ENCODE data around the gene RPSA.

The RPSA gene

DNA sequence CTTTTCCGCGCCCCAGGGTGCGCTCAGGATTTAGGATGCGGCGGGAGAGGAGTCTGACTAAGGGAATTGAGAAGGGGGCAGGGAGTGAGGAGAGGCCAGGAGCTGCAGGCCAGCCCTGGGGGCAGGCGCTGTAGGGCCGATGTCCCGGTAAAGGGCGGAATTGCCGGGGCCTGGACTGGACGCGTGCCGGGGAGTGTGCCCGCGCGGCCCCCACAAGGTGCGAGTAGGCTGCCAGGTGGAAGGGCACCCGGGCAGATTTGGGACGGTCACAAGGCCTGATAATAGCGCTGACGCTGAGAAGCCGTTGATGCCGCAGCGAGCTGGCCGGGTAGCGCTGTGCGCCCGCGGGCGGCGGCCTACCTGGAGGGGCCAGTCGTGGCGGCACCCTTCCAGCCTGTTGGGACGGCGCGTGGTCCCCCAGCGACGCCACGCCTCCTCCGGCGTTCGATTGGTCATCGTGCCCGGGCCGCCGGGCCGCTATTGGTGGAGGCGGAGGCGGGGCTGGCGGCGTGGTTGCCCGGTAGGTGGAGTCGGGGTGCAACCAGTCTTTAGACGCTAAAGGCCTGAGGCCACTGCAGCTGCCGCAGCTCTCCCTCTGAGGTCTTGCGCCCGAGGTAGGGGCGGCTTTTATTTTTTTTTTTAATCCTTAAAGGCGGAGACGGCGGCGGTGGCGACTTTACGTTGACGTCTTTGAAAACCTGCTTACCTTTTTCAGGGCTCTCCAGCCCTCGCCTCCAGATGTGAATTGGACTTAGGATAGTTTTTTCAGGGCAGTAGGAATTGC lies 22.4 kb upstream of the RPSA start:
- Histone ChIP-seq H3K4me1 (peaks cover 17% of the 10 kb centered on the region), H3K9me3 (ENCODE audit: control insufficient read depth, low read length) (no peaks in the 10 kb centered on the region), H3K36me3 (ENCODE audit: control insufficient read depth, insufficient read depth, low read length) (no peaks in the 10 kb centered on the region), H3K9ac (peak overlapping the region; percentile 91), H3K79me2 (peaks cover 30% of the 10 kb centered on the region), H3K27ac (peak overlapping the region; percentile 93), H3K4me2 (ENCODE audit: low read length) (peak overlapping the region; percentile 65), H3K4me3 (ENCODE audit: low read depth, low read length) (peak overlapping the region; percentile 66), H2AFZ (peak overlapping the region; percentile 93), H3K27me3 (ENCODE audit: control insufficient read depth, insufficient read depth, low read length) (no peaks in the 10 kb centered on the region)
- TF ChIP-seq, protein P1, sequence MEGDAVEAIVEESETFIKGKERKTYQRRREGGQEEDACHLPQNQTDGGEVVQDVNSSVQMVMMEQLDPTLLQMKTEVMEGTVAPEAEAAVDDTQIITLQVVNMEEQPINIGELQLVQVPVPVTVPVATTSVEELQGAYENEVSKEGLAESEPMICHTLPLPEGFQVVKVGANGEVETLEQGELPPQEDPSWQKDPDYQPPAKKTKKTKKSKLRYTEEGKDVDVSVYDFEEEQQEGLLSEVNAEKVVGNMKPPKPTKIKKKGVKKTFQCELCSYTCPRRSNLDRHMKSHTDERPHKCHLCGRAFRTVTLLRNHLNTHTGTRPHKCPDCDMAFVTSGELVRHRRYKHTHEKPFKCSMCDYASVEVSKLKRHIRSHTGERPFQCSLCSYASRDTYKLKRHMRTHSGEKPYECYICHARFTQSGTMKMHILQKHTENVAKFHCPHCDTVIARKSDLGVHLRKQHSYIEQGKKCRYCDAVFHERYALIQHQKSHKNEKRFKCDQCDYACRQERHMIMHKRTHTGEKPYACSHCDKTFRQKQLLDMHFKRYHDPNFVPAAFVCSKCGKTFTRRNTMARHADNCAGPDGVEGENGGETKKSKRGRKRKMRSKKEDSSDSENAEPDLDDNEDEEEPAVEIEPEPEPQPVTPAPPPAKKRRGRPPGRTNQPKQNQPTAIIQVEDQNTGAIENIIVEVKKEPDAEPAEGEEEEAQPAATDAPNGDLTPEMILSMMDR (IDR thresholded peaks at IDR 0.05): peak; percentile 35

DNA sequence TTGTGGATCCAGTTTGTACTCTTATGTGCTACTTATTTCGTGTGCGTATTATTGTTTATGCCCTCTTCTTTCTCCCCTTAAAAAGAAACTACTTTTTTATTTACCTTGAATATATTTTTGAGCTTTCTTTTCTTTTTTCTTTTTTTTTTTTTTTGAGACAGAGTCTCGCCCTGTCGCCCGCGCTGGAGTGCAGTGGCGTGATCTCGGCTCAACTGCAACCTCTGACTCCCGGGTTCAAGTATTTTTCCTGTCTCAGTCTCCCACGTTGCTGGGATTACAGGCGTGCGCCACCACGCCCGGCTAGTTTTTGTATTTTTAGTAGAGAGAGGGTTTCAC lies 21.9 kb upstream of the RPSA start:
- Histone ChIP-seq H3K4me2 (ENCODE audit: low read length) (peak overlapping the region; percentile 65), H2AFZ (peak overlapping the region; percentile 57), H3K4me3 (ENCODE audit: low read depth, low read length) (peak overlapping the region; percentile 66), H3K27ac (peak overlapping the region; percentile 93), H3K36me3 (ENCODE audit: control insufficient read depth, insufficient read depth, low read length) (no peaks in the 10 kb centered on the region), H3K9ac (peak overlapping the region; percentile 1), H3K9me3 (ENCODE audit: control insufficient read depth, low read length) (no peaks in the 10 kb centered on the region), H3K27me3 (ENCODE audit: control insufficient read depth, insufficient read depth, low read length) (no peaks in the 10 kb centered on the region), H3K4me1 (peaks cover 17% of the 10 kb centered on the region), H3K79me2 (peaks cover 30% of the 10 kb centered on the region)
- TF ChIP-seq, protein P1 (IDR thresholded peaks at IDR 0.05): no peak

DNA sequence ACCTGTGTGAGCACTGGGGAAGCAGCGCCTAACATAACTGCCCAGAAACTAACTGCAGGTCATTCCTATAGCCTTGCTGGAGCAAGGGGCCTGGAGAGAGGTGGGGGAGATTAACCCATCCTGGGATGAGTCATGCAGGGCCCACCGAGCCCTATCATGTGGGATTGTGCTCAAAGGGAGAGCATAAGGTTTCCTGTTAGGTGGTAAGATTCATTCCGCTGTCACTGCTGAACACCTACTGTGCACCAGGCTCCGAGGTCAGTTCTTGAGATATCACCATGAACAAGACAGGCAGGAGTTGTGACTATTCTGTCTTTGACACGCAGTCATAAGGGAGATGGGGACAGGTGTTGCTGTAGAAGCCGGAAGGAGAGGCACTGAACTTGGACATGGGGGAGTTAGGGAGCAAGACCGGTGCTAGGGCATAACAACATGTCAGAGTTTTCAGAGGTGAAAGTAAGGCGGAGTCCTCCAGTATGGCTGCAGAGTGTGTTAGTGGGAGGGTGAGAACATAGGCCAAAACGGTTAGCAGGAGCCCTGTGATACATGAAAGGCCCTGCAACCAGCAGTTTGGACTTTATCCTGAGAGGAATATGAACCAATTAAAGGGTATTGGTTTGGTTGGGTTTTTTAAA lies 20.9 kb upstream of the RPSA start:
- no peak overlapping the region for H3K9ac ChIP-seq
- no peaks in the 10 kb centered on the region for H3K36me3 ChIP-seq (ENCODE audit: control insufficient read depth, insufficient read depth, low read length)
- H3K4me1 ChIP-seq: peaks cover 17% of the 10 kb centered on the region
- no peak overlapping the region for H2AFZ ChIP-seq
- H3K9me3 ChIP-seq (ENCODE audit: control insufficient read depth, low read length): no peaks in the 10 kb centered on the region
- H3K27me3 ChIP-seq (ENCODE audit: control insufficient read depth, insufficient read depth, low read length): no peaks in the 10 kb centered on the region
- H3K4me2 ChIP-seq (ENCODE audit: low read length): no peak overlapping the region
- H3K79me2 ChIP-seq: peaks cover 30% of the 10 kb centered on the region
- no peak overlapping the region for H3K27ac ChIP-seq
- TF ChIP-seq, protein P1 (IDR thresholded peaks at IDR 0.05): no peak
- no peak overlapping the region for H3K4me3 ChIP-seq (ENCODE audit: low read depth, low read length)

DNA sequence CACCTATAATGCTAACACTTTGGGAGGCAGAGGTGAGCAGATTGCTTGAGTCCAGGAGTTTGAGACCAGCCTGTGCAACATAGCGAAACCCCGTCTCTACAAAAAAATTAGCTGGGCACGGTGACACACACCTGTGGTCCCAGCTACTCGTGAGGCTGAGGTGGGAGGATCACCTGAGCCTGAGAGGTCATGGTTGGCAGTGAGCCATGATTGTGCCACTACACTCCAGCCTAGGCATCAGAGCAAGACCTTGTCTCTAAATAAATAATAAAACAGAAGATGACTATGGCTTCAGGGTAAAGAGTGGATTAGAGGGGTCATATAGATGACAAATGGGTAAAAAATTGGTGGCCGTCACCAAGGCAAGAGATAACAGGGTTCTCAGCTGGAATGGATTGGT lies 20.2 kb upstream of the RPSA start:
- H3K27me3 ChIP-seq (ENCODE audit: control insufficient read depth, insufficient read depth, low read length): no peaks in the 10 kb centered on the region
- no peaks in the 10 kb centered on the region for H3K36me3 ChIP-seq (ENCODE audit: control insufficient read depth, insufficient read depth, low read length)
- H3K9me3 ChIP-seq (ENCODE audit: control insufficient read depth, low read length): no peaks in the 10 kb centered on the region
- H3K27ac ChIP-seq: no peak overlapping the region
- H3K9ac ChIP-seq: no peak overlapping the region
- peaks cover 17% of the 10 kb centered on the region for H3K4me1 ChIP-seq
- H3K4me2 ChIP-seq (ENCODE audit: low read length): no peak overlapping the region
- no peak overlapping the region for H3K4me3 ChIP-seq (ENCODE audit: low read depth, low read length)
- TF ChIP-seq, protein P1 (IDR thresholded peaks at IDR 0.05): no peak
- H3K79me2 ChIP-seq: peaks cover 30% of the 10 kb centered on the region
- H2AFZ ChIP-seq: no peak overlapping the region
